DOHH2 (cell line): Measurements from ENCODE around the gene CPOX.

Experiments used
- H3F3A ChIP-seq: fragments of 200-600 bp; sonication (generic), shearing (Covaris generic); 2 replicates; pipeline ENCODE4 v1.6.0; 2016; ENCODE audit warnings: antibody characterized with exemption, mild to moderate bottlenecking; ENCODE audit not compliant: control insufficient read depth, insufficient read depth
- H3K27ac ChIP-seq: fragments of 200-600 bp; sonication (generic); 2 replicates; pipeline ENCODE4 v1.5.1; 2014; ENCODE audit warnings: low read depth, mild to moderate bottlenecking, low read length, moderate library complexity
- H3K27me3 ChIP-seq: fragments of 200-600 bp; sonication (generic); 2 replicates; pipeline ENCODE4 v1.6.1; 2014; ENCODE audit warnings: mild to moderate bottlenecking, low read length, mixed read lengths; ENCODE audit not compliant: control insufficient read depth
- H3K36me3 ChIP-seq: fragments of 200-600 bp; sonication (generic); 2 replicates; pipeline ENCODE4 v1.6.1; 2014; ENCODE audit warnings: mild to moderate bottlenecking, low read length, moderate library complexity, mixed read lengths; ENCODE audit not compliant: control insufficient read depth
- H3K4me1 ChIP-seq: fragments of 200-600 bp; sonication (generic); 2 replicates; pipeline ENCODE4 v1.6.1; 2014; ENCODE audit warnings: mild to moderate bottlenecking, low read length, mixed read lengths; ENCODE audit not compliant: control insufficient read depth
- H3K4me2 ChIP-seq: fragments of 200-600 bp; sonication (generic); 2 replicates; pipeline ENCODE4 v1.6.0; 2014; ENCODE audit warnings: mild to moderate bottlenecking, low read length, moderate library complexity
- H3K4me3 ChIP-seq: fragments of 200-600 bp; sonication (generic); 2 replicates; pipeline ENCODE4 v1.5.1; 2014; ENCODE audit warnings: mild to moderate bottlenecking, low read length, mixed read lengths
- H3K79me2 ChIP-seq: fragments of 200-600 bp; sonication (generic); 2 replicates; pipeline ENCODE4 v1.6.1; 2014; ENCODE audit warnings: mild to moderate bottlenecking, low read length, mixed read lengths; ENCODE audit not compliant: control insufficient read depth
- H3K9me2 ChIP-seq: fragments of 200-600 bp; sonication (generic); replicated peaks from 2 replicates; pipeline ENCODE4 v1.6.1; 2014; ENCODE audit warnings: mild to moderate bottlenecking, low read length, mixed read lengths; ENCODE audit not compliant: control insufficient read depth
- H3K9me3 ChIP-seq: fragments of 200-600 bp; sonication (generic); 2 replicates; pipeline ENCODE4 v1.6.1; 2014; ENCODE audit warnings: antibody characterized with exemption, low read length, mixed read lengths; ENCODE audit not compliant: control insufficient read depth, insufficient read depth
- H4K20me1 ChIP-seq: fragments of 200-600 bp; sonication (generic); 2 replicates; pipeline ENCODE4 v1.6.0; 2014; ENCODE audit warnings: low read depth, mild to moderate bottlenecking, antibody characterized with exemption, low read length, moderate library complexity; ENCODE audit not compliant: control insufficient read depth, insufficient read depth
- CTCF ChIP-seq: fragments of 200-600 bp; sonication (generic); IDR thresholded peaks from one replicate; pipeline ENCODE4 v1.5.1; 2014; ENCODE audit warnings: antibody characterized with exemption, mild to moderate bottlenecking, low read depth, low read length; ENCODE audit not compliant: poor library complexity, severe bottlenecking
- EZH2phosphoT487 ChIP-seq: fragments of 200-600 bp; sonication (generic); IDR thresholded peaks from 2 replicates; pipeline ENCODE4 v1.6.1; 2017; ENCODE audit warnings: borderline replicate concordance, mild to moderate bottlenecking, antibody characterized with exemption, low read length, moderate library complexity, mixed read lengths

CPOX gene

GRCh38 chr3:98602078-98602678, 8.8 kb upstream of the CPOX start:
- Histone ChIP-seq H3K4me1 (peaks cover 5% of the 10 kb centered on the region; the same call in 1 of the 2 replicates), H3F3A (no peaks in the 10 kb centered on the region), H3K9me2 (no peaks in the 10 kb centered on the region), H4K20me1 (no peaks in the 10 kb centered on the region), H3K36me3 (no peaks in the 10 kb centered on the region), H3K27me3 (no peaks in the 10 kb centered on the region), H3K79me2 (no peaks in the 10 kb centered on the region), H3K9me3 (no peaks in the 10 kb centered on the region), H3K27ac (no peak overlapping the region), H3K4me3 (no peak overlapping the region), H3K4me2 (no peak overlapping the region)
- TF ChIP-seq CTCF (peak; percentile 80), EZH2phosphoT487 (no peak)

GRCh38 chr3:98601180-98601579, 7.8 kb upstream of the CPOX start:
- Histone ChIP-seq H3K4me2 (no peak overlapping the region), H4K20me1 (no peaks in the 10 kb centered on the region), H3K9me3 (no peaks in the 10 kb centered on the region), H3K9me2 (no peaks in the 10 kb centered on the region), H3K27ac (no peak overlapping the region), H3K27me3 (no peaks in the 10 kb centered on the region), H3K36me3 (no peaks in the 10 kb centered on the region), H3K79me2 (no peaks in the 10 kb centered on the region), H3K4me1 (peaks cover 10% of the 10 kb centered on the region; the same call in 1 of the 2 replicates), H3F3A (no peaks in the 10 kb centered on the region), H3K4me3 (no peak overlapping the region)
- TF ChIP-seq EZH2phosphoT487, result no peak
- no peak for TF ChIP-seq CTCF

GRCh38 chr3:98600412-98601095, 7.1 kb upstream of the CPOX start:
- Histone ChIP-seq H3K36me3 (no peaks in the 10 kb centered on the region), H3K9me3 (no peaks in the 10 kb centered on the region), H3K79me2 (no peaks in the 10 kb centered on the region), H3F3A (no peaks in the 10 kb centered on the region; the same call in 1 of the 2 replicates), H3K27me3 (no peaks in the 10 kb centered on the region), H3K4me3 (no peak overlapping the region), H3K27ac (no peak overlapping the region), H4K20me1 (no peaks in the 10 kb centered on the region), H3K4me2 (no peak overlapping the region), H3K9me2 (no peaks in the 10 kb centered on the region), H3K4me1 (peaks cover 10% of the 10 kb centered on the region; the same call in 1 of the 2 replicates)
- TF ChIP-seq CTCF (no peak), EZH2phosphoT487 (no peak)
